ENCODE results near the gene AGER.

The AGER gene

DNA sequence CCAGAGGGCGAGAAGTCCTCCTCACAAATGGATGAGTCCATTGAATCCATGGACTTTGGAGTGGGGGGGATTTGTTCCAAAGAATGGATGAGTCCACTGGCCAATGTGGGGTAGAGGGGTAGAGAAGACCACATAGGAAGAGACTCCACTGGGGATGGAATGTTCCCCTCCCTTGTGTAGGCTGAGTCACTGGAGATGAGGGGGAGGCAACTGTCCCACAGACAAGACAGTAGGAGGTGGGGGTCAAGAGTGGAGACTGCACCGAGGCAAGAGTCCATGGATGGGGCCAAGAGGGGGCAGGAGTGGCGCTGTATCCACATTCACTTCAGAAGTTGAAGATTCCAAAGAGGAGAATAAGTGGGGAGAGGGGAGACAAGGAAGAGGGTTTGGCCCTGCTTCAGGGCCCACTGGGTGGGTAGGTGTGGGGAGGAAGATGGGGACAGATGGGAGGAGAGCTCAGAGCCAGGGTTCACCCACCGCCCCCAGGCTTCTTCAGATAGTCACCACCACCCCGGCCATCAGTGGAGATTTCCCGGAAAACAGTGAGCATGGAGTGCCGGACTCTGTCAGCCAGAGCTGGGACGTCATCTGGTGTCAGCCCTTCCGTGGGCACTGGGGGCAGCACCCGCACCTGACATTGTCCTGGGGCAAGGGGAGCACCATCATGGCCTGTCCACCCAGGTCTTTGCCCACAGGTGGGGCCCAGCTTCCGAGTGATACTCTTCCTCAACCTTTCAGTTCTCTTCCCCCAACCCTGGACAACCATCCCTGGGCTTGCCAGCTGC, 15.1 kb downstream of the AGER start:
- no peak for DNase-seq (ENCODE audit: low spot score)

- DNase-seq (ENCODE audit: low spot score), result no peak
Observed at GRCh38 chr6:32168350-32168749, 15.7 kb downstream of the AGER start.

DNA sequence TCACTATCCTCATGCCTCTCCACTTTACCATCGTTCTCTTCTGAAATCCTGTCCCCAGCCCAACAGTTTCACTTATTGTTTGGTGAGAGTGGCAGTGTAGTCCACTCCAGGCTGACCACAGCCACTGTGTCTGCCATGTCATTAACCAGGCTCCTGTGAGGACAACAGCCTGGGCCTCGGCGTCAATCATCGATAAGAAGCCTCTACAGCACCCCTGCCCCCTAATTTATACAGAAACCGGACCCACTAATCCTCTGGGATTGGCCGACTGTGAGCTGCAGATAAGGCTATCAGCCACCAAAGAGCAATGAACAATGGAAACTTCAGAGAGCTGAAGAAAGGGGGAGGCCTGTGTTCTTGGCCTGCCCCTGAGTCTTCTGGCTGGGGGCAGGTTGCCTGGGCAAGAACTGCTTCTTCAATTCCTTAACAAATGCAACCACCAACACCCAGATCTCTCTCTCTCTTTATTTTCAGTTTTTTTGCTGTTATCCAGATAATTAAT, 16.2 kb downstream of the AGER start:
- DNase-seq (ENCODE audit: low spot score), result no peak

DNA sequence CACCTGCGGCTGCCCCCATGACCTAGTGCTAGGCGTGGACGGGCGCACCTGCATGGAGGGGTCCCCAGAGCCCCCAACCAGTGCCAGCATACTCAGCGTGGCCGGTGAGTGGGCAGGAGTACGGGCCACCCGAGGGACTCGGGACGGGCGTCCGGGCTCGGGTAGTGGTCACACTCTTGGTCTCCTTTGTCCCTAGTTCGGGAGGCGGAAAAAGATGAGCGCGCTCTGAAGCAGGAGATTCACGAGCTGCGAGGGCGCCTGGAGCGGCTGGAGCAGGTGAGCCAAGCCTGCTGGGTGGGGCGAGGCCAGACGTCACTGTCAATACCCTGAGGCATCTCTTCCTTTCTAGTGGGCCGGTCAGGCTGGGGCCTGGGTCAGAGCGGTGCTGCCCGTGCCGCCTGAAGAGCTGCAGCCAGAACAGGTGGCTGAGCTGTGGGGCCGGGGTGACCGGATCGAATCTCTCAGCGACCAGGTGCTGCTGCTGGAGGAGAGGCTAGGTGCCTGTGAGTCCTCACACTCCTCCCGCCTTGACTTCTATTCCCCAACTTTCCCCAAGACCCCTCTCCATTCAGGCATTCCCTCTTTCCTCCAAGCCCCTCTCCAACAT, 16.8 kb downstream of the AGER start:
- DNase-seq (ENCODE audit: low spot score), result no peak

DNA sequence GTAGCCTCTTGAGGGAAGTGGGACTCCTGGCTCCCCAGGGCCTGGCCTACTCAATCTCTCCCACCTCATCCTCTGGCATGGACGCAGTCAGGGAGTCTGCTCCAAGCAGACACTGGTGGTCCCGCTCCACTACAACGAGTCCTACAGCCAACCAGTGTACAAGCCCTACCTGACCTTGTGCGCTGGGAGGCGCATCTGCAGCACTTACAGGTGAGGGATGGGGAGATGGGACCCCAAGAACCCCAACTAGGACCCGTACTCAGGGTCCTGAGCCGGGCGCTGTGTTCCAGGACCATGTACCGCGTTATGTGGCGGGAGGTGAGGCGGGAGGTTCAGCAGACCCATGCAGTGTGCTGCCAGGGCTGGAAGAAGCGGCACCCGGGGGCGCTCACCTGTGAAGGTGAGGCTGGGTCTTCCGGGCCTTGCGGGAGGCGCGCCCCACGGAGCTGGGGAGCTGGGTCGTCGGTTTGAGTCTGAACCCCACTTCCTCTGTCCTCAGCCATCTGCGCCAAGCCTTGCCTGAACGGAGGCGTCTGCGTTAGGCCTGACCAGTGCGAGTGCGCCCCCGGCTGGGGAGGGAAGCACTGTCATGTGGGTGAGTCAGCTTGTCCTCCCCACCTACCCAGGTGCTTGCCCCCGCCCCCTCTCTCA, 17.5 kb downstream of the AGER start:
- DNase-seq (ENCODE audit: low spot score), result no peak

DNA sequence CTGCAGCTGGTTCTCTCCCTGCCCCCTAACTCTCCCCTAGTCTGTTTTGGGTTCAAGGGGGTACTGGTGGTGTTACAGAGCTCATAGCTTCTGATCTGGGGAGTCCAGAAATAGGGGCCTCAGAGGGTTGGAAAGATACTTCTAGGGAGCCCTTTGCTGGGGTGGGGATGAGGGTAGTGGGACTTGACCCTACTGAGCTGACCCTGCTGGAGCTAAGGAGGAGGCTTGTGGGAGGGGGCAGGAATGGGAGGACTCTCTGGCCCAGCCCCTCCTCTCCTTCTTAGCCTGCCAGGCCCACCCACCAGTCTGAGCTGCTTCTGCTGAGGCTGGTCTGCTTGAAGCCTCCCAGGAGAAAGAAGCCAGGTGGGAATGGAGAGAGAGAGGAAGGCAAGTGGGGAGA, 19.8 kb downstream of the AGER start, which contains the start of gene EGFL8:
Gene EGFL8 (plus strand): TSS at position 301 of the 400 bp plus-strand sequence. CDS start 1,571 bp downstream, outside the sequence.
- DNase-seq (ENCODE audit: low spot score), result no peak

DNA sequence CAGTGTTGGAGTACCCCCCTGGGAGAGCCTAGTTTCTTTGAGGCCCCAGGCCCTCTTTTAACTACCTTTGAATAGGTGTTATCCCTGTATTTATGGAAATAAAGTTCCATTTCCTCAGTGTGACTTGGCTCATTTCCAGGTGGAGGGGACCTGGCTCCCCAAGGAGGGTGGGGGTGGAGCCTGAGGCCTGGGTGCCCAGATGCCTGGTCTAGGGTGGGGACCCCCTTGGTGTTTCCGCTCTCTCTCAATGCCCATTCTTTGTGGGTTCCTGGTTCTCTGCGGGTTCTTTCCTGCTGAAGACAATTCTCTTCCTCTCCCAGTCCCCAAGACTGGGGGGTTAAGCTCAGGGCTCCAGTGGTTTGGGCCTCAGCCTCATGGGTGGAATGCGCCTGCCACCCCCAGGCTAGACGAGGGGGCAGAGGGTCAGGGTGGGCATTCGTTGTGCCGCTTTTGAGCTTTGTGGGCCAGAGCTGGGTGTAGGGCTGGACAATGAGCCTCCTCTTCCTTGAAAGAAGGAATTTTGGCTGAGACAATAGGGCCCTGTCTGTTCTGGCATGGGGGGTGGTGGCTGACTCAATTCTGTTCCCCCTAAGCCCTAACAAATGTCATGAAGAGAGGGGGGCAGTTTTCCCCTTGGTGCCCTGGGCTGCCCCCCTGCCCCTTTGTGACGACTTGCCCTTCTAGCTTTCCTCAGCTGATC, 20.3 kb downstream of the AGER start:
- DNase-seq (ENCODE audit: low spot score), result no peak

- no peak for DNase-seq (ENCODE audit: low spot score)
Observed at GRCh38 chr6:32158052-32158451, 26.0 kb downstream of the AGER start.

GRCh38 chr6:32156891-32157290, 27.2 kb downstream of the AGER start:
- DNase-seq (ENCODE audit: low spot score), result no peak

DNA sequence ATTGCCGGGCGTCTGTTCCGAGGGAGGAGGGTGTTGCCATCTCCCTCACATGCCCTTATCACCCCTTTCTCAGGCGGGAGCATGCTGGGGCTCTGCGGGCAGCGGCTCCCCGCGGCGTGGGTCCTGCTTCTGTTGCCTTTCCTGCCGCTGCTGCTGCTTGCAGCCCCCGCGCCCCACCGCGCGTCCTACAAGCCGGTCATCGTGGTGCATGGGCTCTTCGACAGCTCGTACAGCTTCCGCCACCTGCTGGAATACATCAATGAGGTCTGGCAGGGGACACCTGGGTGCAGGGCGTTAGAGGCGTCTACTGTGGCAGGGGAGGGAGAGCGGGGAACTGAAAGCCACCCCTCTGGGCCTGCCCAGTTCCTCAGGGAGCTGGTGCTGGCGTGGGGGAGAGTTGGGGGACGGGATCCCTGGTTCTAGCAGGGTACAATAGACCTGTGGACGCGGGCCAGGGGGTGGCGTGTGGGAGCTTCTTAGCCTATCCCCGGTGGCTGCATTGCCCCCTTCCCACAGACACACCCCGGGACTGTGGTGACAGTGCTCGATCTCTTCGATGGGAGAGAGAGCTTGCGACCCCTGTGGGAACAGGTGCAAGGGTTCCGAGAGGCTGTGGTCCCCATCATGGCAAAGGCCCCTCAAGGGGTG, 29.4 kb downstream of the AGER start:
- DNase-seq (ENCODE audit: low spot score), result peak; percentile 69

- peak; percentile 83 for DNase-seq (ENCODE audit: low spot score)
Observed at GRCh38 chr6:32153564-32154513, 30.2 kb downstream of the AGER start, which contains the start of gene PPT2. TSS of gene PPT2 (plus strand) at chr6:32154141. CDS start at chr6:32154595, 454 bp downstream.

GRCh38 chr6:32152769-32153563, 31.1 kb downstream of the AGER start:
- no peak for DNase-seq (ENCODE audit: low spot score)

DNA sequence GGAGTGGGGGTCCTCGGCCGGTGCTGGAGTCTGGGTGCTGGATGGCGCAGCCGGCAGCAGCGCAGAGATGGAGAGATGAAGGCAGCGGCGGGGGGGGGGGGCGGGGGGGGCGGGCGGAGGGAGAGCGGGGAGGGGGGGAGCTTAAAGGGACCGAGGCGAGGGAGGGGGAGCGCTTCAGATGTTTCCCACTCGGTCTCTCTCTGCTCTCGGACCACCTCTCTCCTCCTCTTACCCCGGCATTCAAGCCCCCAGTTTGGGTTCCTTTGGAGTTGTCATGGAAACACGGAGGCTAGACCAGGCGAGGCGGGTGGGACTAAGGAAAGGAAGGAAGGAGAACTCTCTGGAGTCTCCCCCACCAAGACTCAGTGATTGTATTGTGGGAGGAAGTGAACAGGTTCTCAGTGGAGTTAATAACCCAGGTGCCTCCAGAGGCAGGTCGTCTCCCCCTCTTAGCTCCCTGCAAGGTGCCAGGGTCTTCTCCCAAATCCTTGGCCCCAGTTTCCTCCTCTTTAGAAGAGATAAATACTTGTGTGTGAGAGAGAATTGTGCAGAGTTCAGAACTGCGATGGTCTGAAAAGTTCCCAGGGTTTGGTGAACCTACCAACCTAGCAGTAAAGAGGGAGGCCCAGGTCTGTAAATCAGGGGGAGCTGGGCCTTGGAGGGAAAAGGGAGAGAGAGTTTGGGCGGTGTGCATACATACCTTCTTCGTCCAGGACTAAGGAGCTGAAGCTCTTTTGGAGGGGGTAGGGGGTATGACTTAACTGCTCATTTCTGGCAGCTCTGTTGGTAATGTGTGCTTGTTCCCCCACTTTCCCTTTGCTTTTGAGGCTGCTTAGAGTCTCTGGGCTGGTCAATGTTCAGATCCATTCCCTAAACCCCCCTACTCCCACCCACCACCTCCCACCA, 31.9 kb downstream of the AGER start, which contains the start of gene PRRT1:
Gene PRRT1 (minus strand): TSS at position 77 of the 906 bp plus-strand sequence. CDS start 112 bp downstream, outside the sequence.
- DNase-seq (ENCODE audit: low spot score), result no peak

- DNase-seq (ENCODE audit: low spot score), result no peak
Observed at GRCh38 chr6:32151181-32151862, 32.7 kb downstream of the AGER start.

- DNase-seq (ENCODE audit: low spot score), result no peak
Observed at GRCh38 chr6:32149932-32150870, 33.9 kb downstream of the AGER start.

- DNase-seq (ENCODE audit: low spot score), result no peak
Observed at GRCh38 chr6:32149092-32149755, 34.8 kb downstream of the AGER start.

Measured in LoVo (cell line).